ENCODE measurements around the gene SDR42E1.

Gene SDR42E1

DNA sequence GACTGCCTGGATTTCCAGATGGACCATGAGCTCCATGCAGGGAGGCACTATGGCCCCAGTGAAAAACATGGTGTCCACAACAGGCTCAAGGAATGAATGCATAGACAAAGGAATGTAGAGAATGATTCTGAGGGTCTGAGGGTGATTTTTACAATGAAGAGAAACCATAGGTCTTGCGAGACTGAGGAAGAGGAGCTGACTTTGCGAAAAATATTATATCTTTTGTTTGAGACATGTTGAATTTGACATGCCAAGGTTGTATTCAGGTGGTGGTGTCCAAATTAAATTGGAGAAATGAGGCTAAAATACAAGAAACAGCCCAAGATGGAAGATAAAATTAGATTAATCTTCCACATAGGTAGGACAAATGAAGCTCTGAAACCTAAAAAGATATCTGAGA lies 36.5 kb upstream of the SDR42E1 start:
- H3K4me3 ChIP-seq (ENCODE audit: low read length), result no peak overlapping the region
- H3K27me3 ChIP-seq (ENCODE audit: control insufficient read depth, insufficient read depth, low read length), result no peaks in the 10 kb centered on the region
- WGBS (ENCODE audit: insufficient coverage, insufficient read length), result no CpG with 5 or more reads among the region's 2 CpGs
- no peaks in the 10 kb centered on the region for H3K4me1 ChIP-seq (ENCODE audit: control insufficient read depth, insufficient read depth, low read length)
- H3K9me3 ChIP-seq (ENCODE audit: control insufficient read depth, insufficient read depth, low read length), result no peaks in the 10 kb centered on the region
- no peaks in the 10 kb centered on the region for H3K36me3 ChIP-seq (ENCODE audit: control insufficient read depth, insufficient read depth, low read length)
- no peak for DNase-seq (ENCODE audit: low read depth, low spot score)
- H3K27ac ChIP-seq (ENCODE audit: low read length), result no peak overlapping the region

DNA sequence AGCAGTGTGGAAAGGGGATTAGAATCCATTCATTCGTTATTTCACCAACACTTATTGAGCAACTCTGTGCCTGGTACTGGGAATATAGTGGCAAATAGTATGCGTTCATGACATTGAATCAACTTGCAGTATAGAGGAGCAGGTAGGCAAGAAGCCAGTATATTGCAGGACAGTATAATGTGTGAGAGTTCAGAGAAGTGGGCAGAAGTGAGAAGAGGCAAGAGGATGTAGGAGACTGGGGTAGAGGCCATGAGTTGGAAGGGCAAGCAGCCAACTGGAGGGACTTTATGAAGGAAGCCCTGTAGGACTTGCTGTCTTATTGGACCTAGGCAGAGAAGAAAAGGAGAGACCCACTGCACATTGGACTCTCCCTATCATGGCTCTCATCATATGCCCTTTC lies 36.1 kb upstream of the SDR42E1 start:
- Histone ChIP-seq H3K27me3 (ENCODE audit: control insufficient read depth, insufficient read depth, low read length) (no peaks in the 10 kb centered on the region), H3K27ac (ENCODE audit: low read length) (no peak overlapping the region), H3K9me3 (ENCODE audit: control insufficient read depth, insufficient read depth, low read length) (no peaks in the 10 kb centered on the region), H3K4me1 (ENCODE audit: control insufficient read depth, insufficient read depth, low read length) (no peaks in the 10 kb centered on the region), H3K36me3 (ENCODE audit: control insufficient read depth, insufficient read depth, low read length) (no peaks in the 10 kb centered on the region), H3K4me3 (ENCODE audit: low read length) (no peak overlapping the region)
- no peak for DNase-seq (ENCODE audit: low read depth, low spot score)
- no CpG with 5 or more reads among the region's 2 CpGs for WGBS (ENCODE audit: insufficient coverage, insufficient read length)

DNA sequence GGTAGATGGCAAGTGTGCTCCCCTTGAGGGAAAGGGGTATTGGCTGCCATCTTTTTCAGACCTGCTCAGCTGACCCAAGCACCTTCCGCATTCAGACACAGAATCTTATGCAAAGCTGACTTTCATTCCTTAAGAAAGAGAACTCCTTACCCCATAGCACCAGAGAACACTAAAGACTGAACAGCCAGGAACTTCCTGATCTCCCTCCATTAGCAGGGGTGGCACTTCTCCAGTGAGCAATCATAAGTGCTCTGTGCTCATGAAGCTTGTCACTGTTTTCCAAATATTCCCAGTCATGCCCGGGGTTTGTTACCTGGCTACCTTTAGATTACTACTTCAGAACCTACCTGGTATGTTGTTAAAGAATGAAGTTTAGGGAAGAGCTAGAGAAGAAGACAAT lies 35.7 kb upstream of the SDR42E1 start:
- H3K27me3 ChIP-seq (ENCODE audit: control insufficient read depth, insufficient read depth, low read length), result no peaks in the 10 kb centered on the region
- DNase-seq (ENCODE audit: low read depth, low spot score), result no peak
- no peaks in the 10 kb centered on the region for H3K9me3 ChIP-seq (ENCODE audit: control insufficient read depth, insufficient read depth, low read length)
- no peaks in the 10 kb centered on the region for H3K36me3 ChIP-seq (ENCODE audit: control insufficient read depth, insufficient read depth, low read length)
- no peak overlapping the region for H3K27ac ChIP-seq (ENCODE audit: low read length)
- no CpG with 5 or more reads among the region's 2 CpGs for WGBS (ENCODE audit: insufficient coverage, insufficient read length)
- no peak overlapping the region for H3K4me3 ChIP-seq (ENCODE audit: low read length)
- H3K4me1 ChIP-seq (ENCODE audit: control insufficient read depth, insufficient read depth, low read length), result no peaks in the 10 kb centered on the region

DNA sequence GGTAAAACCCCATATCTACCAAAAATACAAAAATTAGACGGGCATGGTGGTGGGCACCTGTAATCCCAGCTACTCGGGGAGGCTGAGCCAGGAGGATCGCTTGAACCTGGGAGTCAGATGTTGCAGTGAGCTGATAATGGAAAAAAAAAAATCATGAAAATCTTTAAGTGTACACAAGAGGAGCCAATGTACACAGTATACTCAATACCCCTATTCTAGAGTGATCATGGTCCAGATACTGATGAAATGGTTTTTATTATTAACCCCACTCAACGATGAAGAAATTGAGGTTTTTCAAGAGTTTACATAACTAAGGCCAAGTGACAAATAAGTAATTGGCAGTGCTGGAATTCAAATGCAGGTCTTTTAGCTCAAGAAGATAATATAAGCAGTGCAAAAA lies 35.3 kb upstream of the SDR42E1 start:
- Histone ChIP-seq H3K4me3 (ENCODE audit: low read length) (no peak overlapping the region), H3K36me3 (ENCODE audit: control insufficient read depth, insufficient read depth, low read length) (no peaks in the 10 kb centered on the region), H3K27ac (ENCODE audit: low read length) (no peak overlapping the region), H3K4me1 (ENCODE audit: control insufficient read depth, insufficient read depth, low read length) (no peaks in the 10 kb centered on the region), H3K27me3 (ENCODE audit: control insufficient read depth, insufficient read depth, low read length) (no peaks in the 10 kb centered on the region), H3K9me3 (ENCODE audit: control insufficient read depth, insufficient read depth, low read length) (no peaks in the 10 kb centered on the region)
- WGBS (ENCODE audit: insufficient coverage, insufficient read length), result no CpG with 5 or more reads among the region's 4 CpGs
- no peak for DNase-seq (ENCODE audit: low read depth, low spot score)

DNA sequence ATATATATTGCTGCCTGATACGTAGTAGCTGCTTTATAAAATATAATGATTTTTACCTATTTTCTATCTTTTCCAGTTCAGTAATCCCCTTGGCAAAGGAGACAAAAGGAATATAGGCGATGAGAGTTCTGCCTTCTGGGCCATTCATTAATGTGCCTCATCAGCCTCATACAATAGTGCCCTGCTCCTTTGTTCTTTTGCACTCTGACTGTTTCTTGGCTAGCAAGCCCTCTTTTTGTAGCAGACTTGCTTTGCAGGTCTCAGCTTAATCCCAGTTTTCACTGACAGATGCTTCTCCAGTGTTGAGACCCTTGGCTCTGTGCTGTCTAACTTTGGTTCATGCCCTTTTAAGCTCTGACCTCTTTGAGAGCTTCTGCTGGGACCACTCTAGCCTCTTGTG lies 34.2 kb upstream of the SDR42E1 start:
- no CpG with 5 or more reads among the region's 2 CpGs for WGBS (ENCODE audit: insufficient coverage, insufficient read length)
- no peak overlapping the region for H3K4me3 ChIP-seq (ENCODE audit: low read length)

DNA sequence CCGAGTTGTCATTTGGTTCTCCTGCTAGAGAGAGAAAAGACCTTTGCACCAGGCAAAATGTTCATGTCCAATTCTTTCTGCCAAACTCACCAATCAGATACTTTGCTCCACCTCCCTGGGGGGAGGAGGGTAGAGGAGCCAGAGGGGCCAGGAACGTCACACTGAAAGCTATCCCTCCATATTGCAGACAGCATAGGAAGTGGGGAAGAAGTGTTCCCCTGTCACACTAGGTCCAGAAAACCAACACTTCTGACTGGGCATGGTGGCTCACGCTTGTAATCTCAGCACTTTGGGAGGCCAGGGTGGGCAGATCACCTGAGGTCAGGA lies 33.3 kb upstream of the SDR42E1 start:
- no peaks in the 10 kb centered on the region for H3K36me3 ChIP-seq (ENCODE audit: control insufficient read depth, insufficient read depth, low read length)
- H3K9me3 ChIP-seq (ENCODE audit: control insufficient read depth, insufficient read depth, low read length), result no peaks in the 10 kb centered on the region
- no peaks in the 10 kb centered on the region for H3K27me3 ChIP-seq (ENCODE audit: control insufficient read depth, insufficient read depth, low read length)
- no peak overlapping the region for H3K4me3 ChIP-seq (ENCODE audit: low read length)
- no peak for DNase-seq (ENCODE audit: low read depth, low spot score)
- H3K27ac ChIP-seq (ENCODE audit: low read length), result no peak overlapping the region
- no peaks in the 10 kb centered on the region; the same call in 1 of the 2 replicates for H3K4me1 ChIP-seq (ENCODE audit: control insufficient read depth, insufficient read depth, low read length)
- no CpG with 5 or more reads among the region's 3 CpGs for WGBS (ENCODE audit: insufficient coverage, insufficient read length)

More for the DNA sequence above, 34.2 kb upstream of the SDR42E1 start:
- no peaks in the 10 kb centered on the region for H3K36me3 ChIP-seq (ENCODE audit: control insufficient read depth, insufficient read depth, low read length)
- no peaks in the 10 kb centered on the region for H3K9me3 ChIP-seq (ENCODE audit: control insufficient read depth, insufficient read depth, low read length)
- DNase-seq (ENCODE audit: low read depth, low spot score), result no peak
- H3K4me1 ChIP-seq (ENCODE audit: control insufficient read depth, insufficient read depth, low read length), result no peaks in the 10 kb centered on the region; the same call in 1 of the 2 replicates
- no peaks in the 10 kb centered on the region for H3K27me3 ChIP-seq (ENCODE audit: control insufficient read depth, insufficient read depth, low read length)
- H3K27ac ChIP-seq (ENCODE audit: low read length), result no peak overlapping the region

DNA sequence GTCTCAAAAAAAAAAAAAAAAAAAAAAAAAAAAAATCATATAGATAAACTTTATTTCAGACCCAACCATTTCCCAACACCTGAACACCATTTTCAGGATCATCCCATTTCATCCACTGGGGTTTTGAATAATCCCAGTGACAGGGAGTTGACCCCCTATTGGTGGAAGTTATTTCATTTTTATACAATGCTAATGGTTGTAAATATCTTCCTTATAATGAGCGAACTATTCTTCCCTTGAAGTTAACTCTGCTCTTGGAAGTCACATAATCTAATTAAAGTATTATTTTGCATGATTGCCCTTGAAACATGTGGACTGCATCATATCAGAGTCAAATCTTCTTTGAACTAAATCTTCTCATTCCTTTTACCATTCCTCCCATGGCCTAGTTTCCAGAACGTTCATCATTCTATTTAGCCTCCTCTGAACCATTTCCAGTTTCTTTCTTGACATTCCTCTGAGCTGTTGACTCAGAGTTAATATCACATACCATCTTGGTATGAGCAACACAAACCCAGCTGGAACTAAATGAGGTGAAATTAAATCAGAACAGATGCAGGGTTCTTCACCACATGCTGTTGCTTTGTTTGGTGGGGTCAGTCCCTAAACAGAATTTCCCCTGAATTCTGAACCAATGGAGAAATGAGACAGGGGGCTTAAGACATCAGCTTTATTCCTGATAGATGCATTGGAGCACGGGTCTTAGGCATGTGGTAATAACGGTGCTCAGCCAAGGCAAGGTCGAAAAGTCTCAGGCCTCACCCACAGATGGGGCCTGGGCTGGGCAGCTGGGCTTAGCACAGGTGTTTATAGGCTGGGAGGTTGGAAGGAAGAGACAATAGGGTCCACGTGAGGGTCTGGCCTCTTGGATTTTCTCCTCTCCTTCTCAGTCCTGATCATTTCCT lies 32.7 kb upstream of the SDR42E1 start:
- Histone ChIP-seq H3K36me3 (ENCODE audit: control insufficient read depth, insufficient read depth, low read length) (no peaks in the 10 kb centered on the region), H3K4me3 (ENCODE audit: low read length) (no peak overlapping the region), H3K27ac (ENCODE audit: low read length) (no peak overlapping the region), H3K27me3 (ENCODE audit: control insufficient read depth, insufficient read depth, low read length) (no peaks in the 10 kb centered on the region), H3K9me3 (ENCODE audit: control insufficient read depth, insufficient read depth, low read length) (no peaks in the 10 kb centered on the region), H3K4me1 (ENCODE audit: control insufficient read depth, insufficient read depth, low read length) (no peaks in the 10 kb centered on the region; the same call in 1 of the 2 replicates)
- WGBS (ENCODE audit: insufficient coverage, insufficient read length), result no CpG with 5 or more reads among the region's 6 CpGs
- no peak for DNase-seq (ENCODE audit: low read depth, low spot score)

DNA sequence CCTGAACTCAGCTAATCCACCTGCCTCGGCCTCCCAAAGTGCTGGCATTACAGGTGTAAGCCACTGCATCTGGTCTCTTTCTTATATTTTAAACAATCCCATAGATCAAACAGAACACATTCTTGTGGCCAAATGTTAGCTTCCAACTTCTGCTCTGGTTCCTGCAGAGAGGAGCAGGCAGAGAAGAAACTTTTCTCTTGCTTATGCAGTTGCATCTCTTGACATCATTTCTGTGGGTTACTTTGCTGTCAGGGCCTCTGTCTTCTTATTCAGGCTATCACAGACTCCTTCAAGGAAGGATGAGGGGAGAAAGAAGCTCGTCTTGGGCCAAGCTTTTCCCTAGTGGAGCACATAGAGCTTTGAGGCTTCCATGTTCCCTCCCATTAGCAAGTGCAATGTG lies 31.6 kb upstream of the SDR42E1 start:
- Histone ChIP-seq H3K27ac (ENCODE audit: low read length) (no peak overlapping the region), H3K4me1 (ENCODE audit: control insufficient read depth, insufficient read depth, low read length) (no peaks in the 10 kb centered on the region; the same call in 1 of the 2 replicates), H3K4me3 (ENCODE audit: low read length) (no peak overlapping the region), H3K27me3 (ENCODE audit: control insufficient read depth, insufficient read depth, low read length) (no peaks in the 10 kb centered on the region), H3K36me3 (ENCODE audit: control insufficient read depth, insufficient read depth, low read length) (no peaks in the 10 kb centered on the region), H3K9me3 (ENCODE audit: control insufficient read depth, insufficient read depth, low read length) (no peaks in the 10 kb centered on the region)
- no CpG with 5 or more reads among the region's 2 CpGs for WGBS (ENCODE audit: insufficient coverage, insufficient read length)
- DNase-seq (ENCODE audit: low read depth, low spot score), result no peak

DNA sequence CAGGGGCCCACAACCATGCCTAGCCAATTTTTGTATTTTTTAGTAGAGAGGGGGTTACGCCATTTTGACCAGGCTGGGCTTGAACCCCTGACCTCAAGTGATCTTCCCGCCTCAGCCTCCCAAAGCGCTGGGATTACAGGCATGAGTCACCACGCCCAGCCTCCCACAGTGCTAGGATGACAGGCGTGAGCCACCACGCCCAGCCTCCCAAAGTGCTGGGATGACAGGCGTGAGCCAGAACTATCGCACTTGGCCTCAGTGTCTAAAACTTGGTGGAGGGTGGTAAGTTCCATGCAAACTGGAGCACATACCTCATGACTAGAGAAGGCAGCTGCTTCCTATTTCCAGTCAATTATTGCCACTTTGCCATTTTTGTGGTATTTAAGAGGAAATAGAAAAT lies 30.9 kb upstream of the SDR42E1 start:
- no peaks in the 10 kb centered on the region for H3K9me3 ChIP-seq (ENCODE audit: control insufficient read depth, insufficient read depth, low read length)

DNA sequence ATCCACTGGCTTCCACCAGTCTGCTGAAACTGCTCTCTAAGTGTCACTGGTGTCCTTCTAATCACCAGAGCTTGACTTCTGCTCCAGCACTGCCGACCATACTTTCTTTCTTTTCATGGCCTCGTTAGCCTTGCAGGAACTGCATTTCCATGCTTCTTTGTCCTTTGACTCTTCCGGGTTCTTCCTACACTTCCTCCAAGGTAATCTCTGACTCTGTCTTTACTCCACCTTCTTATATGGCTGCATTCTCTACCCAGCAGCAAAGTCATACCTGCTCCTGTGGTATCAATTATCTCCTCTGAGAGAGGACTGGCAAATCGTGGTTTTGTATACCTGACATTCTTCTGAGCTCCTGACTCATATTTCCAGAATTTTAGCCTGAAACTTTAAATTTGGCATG lies 30.3 kb upstream of the SDR42E1 start:
- no peaks in the 10 kb centered on the region; the same call in 1 of the 2 replicates for H3K4me1 ChIP-seq (ENCODE audit: control insufficient read depth, insufficient read depth, low read length)
- no peak for DNase-seq (ENCODE audit: low read depth, low spot score)
- no peak overlapping the region for H3K4me3 ChIP-seq (ENCODE audit: low read length)
- no peaks in the 10 kb centered on the region for H3K27me3 ChIP-seq (ENCODE audit: control insufficient read depth, insufficient read depth, low read length)
- H3K36me3 ChIP-seq (ENCODE audit: control insufficient read depth, insufficient read depth, low read length), result no peaks in the 10 kb centered on the region
- H3K9me3 ChIP-seq (ENCODE audit: control insufficient read depth, insufficient read depth, low read length), result no peaks in the 10 kb centered on the region
- H3K27ac ChIP-seq (ENCODE audit: low read length), result no peak overlapping the region
- WGBS (ENCODE audit: insufficient coverage, insufficient read length), result no CpG with 5 or more reads among the region's 4 CpGs

More for the DNA sequence above, 30.9 kb upstream of the SDR42E1 start:
- H3K27me3 ChIP-seq (ENCODE audit: control insufficient read depth, insufficient read depth, low read length), result no peaks in the 10 kb centered on the region
- no peaks in the 10 kb centered on the region; the same call in 1 of the 2 replicates for H3K4me1 ChIP-seq (ENCODE audit: control insufficient read depth, insufficient read depth, low read length)
- WGBS (ENCODE audit: insufficient coverage, insufficient read length), result no CpG with 5 or more reads among the region's 8 CpGs
- DNase-seq (ENCODE audit: low read depth, low spot score), result no peak
- no peaks in the 10 kb centered on the region for H3K36me3 ChIP-seq (ENCODE audit: control insufficient read depth, insufficient read depth, low read length)
- no peak overlapping the region for H3K4me3 ChIP-seq (ENCODE audit: low read length)
- no peak overlapping the region for H3K27ac ChIP-seq (ENCODE audit: low read length)

DNA sequence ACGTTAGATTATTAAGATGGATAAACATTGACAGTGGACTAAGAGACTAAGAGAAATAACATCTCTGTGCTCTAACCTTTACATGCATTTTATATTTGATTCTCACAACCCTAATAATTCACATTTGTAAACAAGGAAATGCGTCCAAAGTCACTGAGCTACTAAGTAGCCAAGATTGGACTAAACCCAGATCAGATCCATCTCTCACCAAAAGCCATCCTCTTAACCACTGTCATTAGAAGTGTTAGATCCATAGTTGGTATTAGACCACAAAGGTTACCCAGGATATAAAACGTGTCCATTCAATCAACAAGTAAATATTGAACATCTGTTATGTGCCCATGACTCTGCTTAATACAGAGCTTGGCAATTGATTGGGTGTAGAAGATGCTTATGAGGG lies 29.0 kb upstream of the SDR42E1 start:
- no CpG with 5 or more reads among the region's 3 CpGs for WGBS (ENCODE audit: insufficient coverage, insufficient read length)

More for the DNA sequence above, 29.0 kb upstream of the SDR42E1 start:
- no peak for DNase-seq (ENCODE audit: low read depth, low spot score)
- H3K27me3 ChIP-seq (ENCODE audit: control insufficient read depth, insufficient read depth, low read length), result no peaks in the 10 kb centered on the region
- H3K9me3 ChIP-seq (ENCODE audit: control insufficient read depth, insufficient read depth, low read length), result no peaks in the 10 kb centered on the region
- no peaks in the 10 kb centered on the region for H3K36me3 ChIP-seq (ENCODE audit: control insufficient read depth, insufficient read depth, low read length)
- H3K27ac ChIP-seq (ENCODE audit: low read length), result no peak overlapping the region
- no peak overlapping the region for H3K4me3 ChIP-seq (ENCODE audit: low read length)
- no peaks in the 10 kb centered on the region; the same call in 1 of the 2 replicates for H3K4me1 ChIP-seq (ENCODE audit: control insufficient read depth, insufficient read depth, low read length)
